ENCODE data around the gene RALGDS. TPM values are rescaled to one million over a fixed set of nuclear protein-coding genes. Genes with fewer than 3 reads are reported as not detected.

Gene RALGDS
- total and polyA plus RNA-seq, 9 donors = 26.2 to 139 (median 48.8) TPM

GRCh38 chr9:133126697-133127339, 5.8 kb upstream of the RALGDS start:
- no peaks in the 10 kb centered on the region for H3K27me3 ChIP-seq
- WGBS, 3 donors = 41 to 59% (median 48%) methylated on average over 17 of the region's 17 CpGs
- peak overlapping the region; percentile 17 for H3K4me3 ChIP-seq
- H3K9me3 ChIP-seq = no peaks in the 10 kb centered on the region
- no peak for TF ChIP-seq CTCF (IDR thresholded peaks at IDR 0.05)
- peak overlapping the region in 1 of 2 donors; percentile 74 for H3K27ac ChIP-seq
- peaks cover 17% of the 10 kb centered on the region for H3K4me1 ChIP-seq (ENCODE audit: insufficient read depth)
- peak in 4 of 5 donors; percentile 48 to 59 (median 51) for DNase-seq
- intact Hi-C loops (cut with DNase I) = no loop called here
- H3K36me3 ChIP-seq = no peaks in the 10 kb centered on the region

GRCh38 chr9:133125941-133126696, 5.1 kb upstream of the RALGDS start:
- 3 to 10% (median 5%) methylated on average over 24 of the region's 24 CpGs for whole genome bisulfite sequencing, 3 donors
- Histone ChIP-seq H3K36me3 (no peaks in the 10 kb centered on the region), H3K9me3 (no peaks in the 10 kb centered on the region), H3K4me1 (ENCODE audit: insufficient read depth) (peaks cover 18% of the 10 kb centered on the region), H3K27me3 (no peaks in the 10 kb centered on the region), H3K27ac (peak overlapping the region in 1 of 2 donors; percentile 74), H3K4me3 (peak overlapping the region; percentile 17)
- intact Hi-C loops (cut with DNase I) = no loop called here
- TF ChIP-seq POLR2A (IDR thresholded peaks at IDR 0.05) = no peak
- no peak for TF ChIP-seq CTCF (IDR thresholded peaks at IDR 0.05)
- TF ChIP-seq EP300 (IDR thresholded peaks at IDR 0.05) = no peak
- DNase-seq = peak; percentile 60 to 71 (median 65)

- no peak for DNase-seq
- Histone ChIP-seq H3K27ac (no peak overlapping the region), H3K27me3 (no peaks in the 10 kb centered on the region), H3K4me3 (no peak overlapping the region), H3K4me1 (ENCODE audit: insufficient read depth) (peaks cover 21% of the 10 kb centered on the region), H3K36me3 (no peaks in the 10 kb centered on the region), H3K9me3 (no peaks in the 10 kb centered on the region)
- intact Hi-C loops (cut with DNase I) = no loop called here
- WGBS, 3 donors = 89 to 97% (median 96%) methylated on average over 2 of the region's 2 CpGs
- TF ChIP-seq EP300 (IDR thresholded peaks at IDR 0.05) (no peak), POLR2A (IDR thresholded peaks at IDR 0.05) (no peak), CTCF (IDR thresholded peaks at IDR 0.05) (no peak)
Observed at GRCh38 chr9:133124907-133125275, 3.9 kb upstream of the RALGDS start.

- intact Hi-C loops (cut with DNase I) = no loop called here
- DNase-seq = no peak
- H3K4me3 ChIP-seq = no peak overlapping the region
- TF ChIP-seq EP300 (IDR thresholded peaks at IDR 0.05) (no peak), POLR2A (IDR thresholded peaks at IDR 0.05) (no peak), CTCF (IDR thresholded peaks at IDR 0.05) (no peak)
- no peaks in the 10 kb centered on the region for H3K9me3 ChIP-seq
- H3K27ac ChIP-seq = no peak overlapping the region
- 94 to 98% (median 98%) methylated on average over 8 of the region's 8 CpGs for WGBS, 3 donors
- peaks cover 26% of the 10 kb centered on the region for H3K4me1 ChIP-seq (ENCODE audit: insufficient read depth)
- no peaks in the 10 kb centered on the region for H3K36me3 ChIP-seq
- H3K27me3 ChIP-seq = no peaks in the 10 kb centered on the region
Observed at GRCh38 chr9:133124123-133124906, 3.3 kb upstream of the RALGDS start.
